NCI-H524 treated with DMSO at 0.1 percent for 48 hours (cell line): ENCODE results near the gene GPR152.
"Not testable (repeated sequence)": the region's sequence is repeated elsewhere in the genome, so short reads cannot be mapped to it uniquely, and the experiment has no call there.

Source experiments
- DNase-seq: peaks from one replicate; lab custom pipeline; 2025; lab: John Stamatoyannopoulos, UW

GPR152 gene

DNA sequence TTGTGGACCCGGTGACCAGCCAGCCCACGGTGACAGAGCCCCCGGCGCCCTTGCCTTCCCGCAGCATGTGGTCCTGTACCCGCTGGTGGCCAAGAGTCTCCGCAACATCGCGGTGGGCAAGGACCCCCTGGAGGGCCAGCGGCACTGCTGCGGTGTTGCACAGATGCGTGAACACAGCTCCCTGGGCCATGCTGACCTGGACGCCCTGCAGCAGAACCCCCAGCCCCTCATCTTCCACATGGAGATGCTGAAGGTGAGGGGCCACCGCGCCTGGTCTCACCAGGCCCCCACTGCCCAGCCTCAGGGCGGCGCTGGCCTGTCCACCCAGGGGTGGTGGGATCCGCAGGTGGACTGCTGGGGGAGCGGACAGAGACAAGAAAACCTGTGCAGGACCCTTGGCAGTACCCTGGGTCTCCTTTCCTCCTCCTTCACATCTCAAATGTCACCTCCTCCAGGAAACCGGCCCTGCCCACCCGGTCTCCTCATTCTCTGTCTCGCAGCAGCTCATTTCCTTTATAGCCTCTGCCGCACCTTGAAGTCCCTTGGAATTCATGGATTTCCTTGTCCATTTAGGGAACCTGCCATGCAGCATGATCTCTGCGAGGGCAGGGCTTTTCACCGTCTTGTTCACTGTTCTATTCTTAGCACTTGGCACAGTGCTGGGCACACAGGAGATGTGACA is 36.8 kb upstream of the GPR152 start:
- DNase-seq, result no peak

DNA sequence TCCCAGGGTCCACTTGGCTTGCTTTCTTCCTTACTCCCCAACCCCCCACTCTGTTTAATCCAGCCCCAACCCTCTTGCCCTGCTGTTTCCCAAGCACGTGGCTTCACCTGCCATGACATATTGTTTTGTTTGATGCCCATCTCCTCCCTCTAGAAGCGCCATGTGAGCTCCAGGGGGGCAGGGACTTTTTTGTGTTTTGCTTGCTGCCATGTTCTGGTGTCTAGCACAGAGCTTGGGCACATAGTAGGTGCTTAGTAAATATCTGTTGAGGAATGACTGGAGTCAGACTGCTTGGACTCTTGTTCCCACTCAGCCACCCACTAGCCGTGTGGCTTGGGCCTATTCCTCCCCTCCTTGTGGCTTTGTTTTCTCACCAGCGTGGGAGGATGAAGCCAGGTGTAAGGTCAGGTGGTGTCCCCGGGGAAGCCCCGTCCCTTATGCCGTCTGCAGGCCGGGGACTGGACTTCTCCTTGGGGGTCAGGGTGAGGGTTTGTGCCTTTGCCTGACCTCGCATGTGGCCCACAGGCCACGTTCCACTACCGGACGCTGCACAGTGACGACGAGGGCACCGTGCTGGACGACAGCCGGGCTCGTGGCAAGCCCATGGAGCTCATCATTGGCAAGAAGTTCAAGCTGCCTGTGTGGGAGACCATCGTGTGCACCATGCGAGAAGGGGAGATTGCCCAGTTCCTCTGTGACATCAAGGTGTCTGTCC is 34.1 kb upstream of the GPR152 start:
- no peak for DNase-seq

DNA sequence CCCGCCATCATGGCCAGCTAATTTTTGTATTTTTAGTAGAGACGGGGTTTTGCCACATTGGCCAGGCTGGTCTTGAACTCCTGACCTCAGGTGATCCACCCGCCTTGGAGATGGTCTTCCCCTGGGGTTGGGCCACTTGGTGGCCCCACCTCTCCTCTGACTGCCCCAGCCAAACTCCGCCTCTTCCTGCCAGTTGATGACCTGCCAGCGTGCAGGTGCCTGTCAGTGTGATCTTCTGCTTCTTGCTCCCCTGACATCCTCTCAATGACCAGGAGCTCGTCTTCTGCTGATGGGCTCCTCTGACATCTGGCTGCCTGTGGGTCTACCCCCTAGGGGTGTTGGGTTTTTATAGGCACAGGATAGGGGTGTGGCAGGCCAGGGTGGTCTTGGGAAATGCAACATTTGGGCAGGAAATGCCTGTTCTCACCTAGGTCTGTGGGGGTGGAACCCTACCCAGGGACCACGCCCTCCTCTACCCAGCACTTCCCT is 33.4 kb upstream of the GPR152 start:
- not testable (repeated sequence) for DNase-seq

DNA sequence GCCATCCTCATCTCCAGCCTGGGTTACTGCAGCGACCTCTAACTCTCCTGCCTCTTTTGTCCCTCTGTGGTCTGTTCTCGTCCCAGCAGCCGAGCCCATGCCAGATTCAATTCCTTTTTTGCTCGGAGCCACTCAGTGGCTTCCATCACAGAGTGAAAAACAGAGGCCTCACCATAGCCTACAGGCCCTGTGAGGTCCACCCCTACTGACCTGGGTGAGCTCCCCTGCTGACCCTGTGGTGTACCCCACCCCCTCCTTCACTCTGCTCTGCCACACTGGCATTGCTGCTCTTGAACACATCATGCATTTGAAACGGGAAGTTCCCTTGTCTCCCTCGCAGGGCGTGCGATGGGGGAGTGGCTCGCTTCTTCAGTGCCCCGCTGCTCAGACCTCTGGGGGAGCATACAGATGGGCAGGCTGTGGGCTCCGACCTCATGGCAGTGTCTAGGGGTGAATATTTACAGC is 32.4 kb upstream of the GPR152 start:
- no peak for DNase-seq

DNA sequence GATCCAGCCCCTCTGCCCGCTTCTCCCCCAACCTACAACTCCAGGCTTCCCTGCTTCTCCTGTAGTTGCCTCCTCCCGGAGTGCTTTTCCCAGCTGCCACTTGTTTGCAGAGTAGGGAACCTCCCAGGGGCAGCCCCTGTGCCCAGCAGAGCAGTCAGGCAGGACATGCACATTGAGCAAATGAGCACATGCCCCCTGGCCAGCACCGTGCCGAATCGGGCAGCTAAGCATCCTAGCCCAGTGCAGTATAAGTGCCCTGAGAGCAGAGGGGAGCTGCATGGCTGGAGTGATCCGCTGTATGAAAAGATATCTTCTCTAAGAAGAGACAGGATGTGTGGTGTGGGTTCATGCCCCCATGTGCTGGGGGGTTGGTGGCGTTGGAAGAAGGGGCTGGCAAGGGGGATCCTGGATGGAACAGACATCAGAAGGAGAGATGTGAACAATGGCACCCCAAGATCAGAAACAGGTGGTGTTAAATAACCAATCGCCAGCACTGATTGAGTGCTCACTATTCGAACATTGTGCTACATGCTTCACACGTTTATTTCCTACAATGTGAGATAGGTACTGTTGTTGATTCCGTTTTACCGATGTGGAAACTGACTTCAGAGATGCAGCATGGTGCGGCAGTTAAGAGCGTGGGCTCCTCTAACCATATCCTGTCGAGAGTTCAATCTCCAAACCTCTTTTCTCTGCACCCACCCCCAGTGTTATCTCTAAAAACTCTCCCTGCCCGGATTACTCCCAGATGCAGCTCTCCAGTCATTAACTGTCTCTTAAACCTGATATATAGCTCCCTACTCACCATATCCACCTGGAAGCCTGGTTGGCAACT is 31.5 kb upstream of the GPR152 start:
- DNase-seq, result no peak

DNA sequence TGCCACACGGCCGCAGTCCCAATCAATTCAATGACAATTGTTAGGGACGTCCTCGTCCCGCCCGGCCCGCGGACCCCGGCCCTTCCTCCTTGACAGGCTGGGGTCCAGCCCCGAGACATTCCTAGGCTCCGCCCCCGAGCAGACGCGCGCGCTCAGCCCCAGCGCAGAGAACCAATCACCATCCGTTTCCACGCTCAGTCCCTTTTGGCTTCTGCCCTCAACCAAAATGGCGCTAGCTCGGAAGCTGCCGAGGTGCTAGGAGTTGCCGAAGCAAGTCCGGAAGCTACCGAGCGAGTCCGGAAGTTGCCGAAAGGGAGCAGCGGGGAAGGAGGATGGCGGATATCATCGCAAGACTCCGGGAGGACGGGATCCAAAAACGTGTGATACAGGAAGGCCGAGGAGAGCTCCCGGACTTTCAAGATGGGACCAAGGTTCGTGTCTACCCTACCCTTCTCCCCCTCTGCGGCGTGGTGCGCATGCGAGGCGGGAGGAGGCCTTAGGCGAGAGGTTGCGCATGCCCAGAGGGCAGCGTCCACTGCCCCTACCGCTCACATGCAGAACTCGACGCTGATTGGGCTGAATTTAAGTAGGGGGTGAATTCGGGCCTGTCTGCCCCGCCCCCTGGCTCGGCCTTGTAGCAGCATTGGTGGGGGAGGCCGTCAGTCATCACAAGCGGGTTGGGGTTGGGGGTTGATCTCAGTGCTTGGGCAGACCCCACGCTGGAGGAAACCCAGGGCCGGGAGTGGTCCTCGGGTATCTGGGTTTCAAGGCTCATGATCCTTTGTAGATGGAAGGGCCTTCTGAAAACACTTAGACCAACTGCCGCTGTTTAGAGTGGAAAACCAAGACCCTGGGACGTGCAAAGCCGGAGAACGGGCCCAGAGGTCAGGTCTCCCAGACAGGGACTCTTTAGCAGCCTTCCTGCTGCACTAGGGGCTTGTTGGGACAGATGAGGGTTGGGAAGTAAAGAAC is 30.6 kb upstream of the GPR152 start, which contains the start of gene AIP:
Gene AIP, plus strand, starts transcription at position 200 of the 972 bp plus-strand sequence. Its CDS starts 133 bp downstream, at position 333.
- peak; percentile 72 for DNase-seq

DNA sequence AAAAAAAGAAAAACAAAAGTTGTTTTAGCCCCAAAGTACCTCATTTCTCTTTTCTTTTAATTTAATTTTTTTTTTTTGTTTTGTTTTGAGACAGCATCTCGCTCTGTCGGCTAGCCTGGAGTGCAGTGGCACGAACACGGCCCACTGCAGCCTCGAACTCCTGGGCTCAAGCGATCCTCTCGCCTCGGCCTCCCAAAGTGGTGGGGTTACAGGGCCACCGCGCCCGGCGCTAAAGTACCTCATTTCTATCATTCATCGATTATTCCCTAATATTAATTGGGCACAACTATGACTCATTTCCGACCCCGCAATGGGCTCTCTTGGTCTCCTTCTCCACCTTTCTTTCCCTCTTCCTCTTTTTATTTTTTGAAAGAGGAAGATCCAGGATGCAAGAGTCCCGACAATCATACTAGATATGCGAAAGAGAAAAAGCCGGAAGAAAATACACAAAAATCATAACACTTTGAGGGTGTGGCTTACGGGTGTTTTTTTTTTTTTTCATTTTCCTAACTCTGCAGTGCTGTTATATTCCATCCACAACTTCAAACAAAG is 29.8 kb upstream of the GPR152 start:
- DNase-seq, result no peak

DNA sequence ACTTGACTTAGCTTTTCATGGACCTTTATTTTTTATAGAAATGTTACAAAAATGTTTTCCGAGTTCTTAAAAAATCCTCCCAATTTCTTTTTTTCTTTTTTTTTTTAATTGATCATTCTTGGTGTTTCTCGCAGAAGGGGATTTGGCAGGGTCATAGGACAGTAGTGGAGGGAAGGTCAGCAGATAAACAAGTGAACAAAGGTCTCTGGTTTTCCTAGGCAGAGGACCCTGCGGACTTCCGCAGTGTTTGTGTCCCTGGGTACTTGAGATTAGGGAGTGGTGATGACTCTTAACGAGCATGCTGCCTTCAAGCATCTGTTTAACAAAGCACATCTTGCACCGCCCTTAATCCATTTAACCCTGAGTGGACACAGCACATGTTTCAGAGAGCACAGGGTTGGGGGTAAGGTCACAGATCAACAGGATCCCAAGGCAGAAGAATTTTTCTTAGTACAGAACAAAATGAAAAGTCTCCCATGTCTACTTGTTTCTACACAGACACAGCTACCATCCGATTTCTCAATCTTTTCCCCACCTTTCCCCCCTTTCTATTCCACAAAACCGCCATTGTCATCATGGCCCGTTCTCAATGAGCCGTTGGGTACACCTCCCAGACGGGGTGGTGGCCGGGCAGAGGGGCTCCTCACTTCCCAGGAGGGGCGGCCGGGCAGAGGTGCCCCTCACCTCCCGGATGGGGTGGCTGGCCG is 25.0 kb upstream of the GPR152 start:
- not testable (repeated sequence) for DNase-seq

DNA sequence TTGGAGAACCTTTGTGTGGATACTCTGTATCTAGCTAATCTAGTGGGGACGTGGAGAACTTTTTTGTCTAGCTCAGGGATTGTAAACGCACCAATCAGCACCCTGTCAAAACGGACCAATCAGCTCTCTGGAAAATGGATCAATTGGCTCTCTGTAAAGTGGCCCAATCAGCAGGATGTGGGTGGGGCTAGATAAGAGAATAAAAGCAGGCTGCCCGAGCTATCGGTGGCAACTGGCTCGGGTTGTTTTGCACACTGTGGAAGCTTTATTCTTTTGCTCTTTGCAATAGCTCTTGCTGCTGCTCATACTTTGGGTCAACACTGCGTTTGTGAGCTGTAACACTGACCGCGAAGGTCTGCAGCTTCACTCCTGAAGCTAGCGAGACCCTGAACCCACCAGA is 24.2 kb upstream of the GPR152 start:
- DNase-seq, result not testable (repeated sequence)

DNA sequence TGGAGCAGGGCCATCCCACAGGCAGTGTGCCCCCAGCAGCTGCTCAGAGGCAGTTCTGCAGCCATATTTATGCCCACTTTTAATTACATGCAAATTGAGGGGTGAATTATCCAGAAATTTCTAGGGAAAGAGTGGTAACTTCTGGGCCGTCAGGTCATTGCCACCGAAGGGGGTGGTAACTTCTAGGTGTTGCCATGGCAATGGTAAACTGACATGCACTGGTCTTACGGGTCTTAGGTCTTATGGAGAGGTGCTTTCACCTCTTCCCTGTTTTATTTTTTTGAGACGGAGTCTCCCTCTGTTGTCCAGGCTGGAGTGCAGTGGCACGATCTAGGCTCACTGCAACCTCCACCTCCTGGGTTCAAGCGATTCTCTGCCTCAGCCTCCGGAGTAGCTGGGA is 20.4 kb upstream of the GPR152 start:
- DNase-seq, result no peak

DNA sequence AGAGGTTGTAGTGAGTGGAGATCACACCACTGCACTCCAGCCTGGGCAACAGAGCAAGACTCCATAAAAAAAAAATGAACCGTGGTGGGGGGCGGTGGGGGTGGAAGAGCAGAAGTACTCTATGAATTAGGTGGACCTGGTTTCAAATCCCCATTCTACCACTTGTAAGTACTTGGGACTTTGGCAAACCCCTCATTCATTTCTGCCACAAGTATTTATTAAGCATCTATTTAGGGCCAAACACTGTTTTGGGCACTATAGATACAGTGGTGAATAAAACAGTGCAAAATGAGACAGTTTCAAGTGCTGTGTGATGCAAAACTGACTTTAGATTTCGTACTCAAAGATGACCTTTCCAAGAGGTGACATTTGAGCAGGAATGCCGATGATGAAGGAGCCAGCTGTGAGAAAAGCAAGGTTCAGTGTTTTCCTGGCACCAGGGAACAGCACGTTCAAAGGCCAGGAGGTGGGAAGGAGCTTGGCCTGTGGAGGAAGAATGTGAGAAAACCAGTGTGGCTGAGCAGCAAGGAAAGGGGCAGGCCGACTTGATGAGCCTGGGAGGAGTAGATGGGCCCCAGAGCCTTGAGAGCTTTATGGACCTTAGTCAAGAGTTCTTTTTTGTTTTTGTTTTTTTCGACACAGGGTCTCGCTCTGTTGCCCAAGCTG is 17.9 kb upstream of the GPR152 start:
- no peak for DNase-seq

DNA sequence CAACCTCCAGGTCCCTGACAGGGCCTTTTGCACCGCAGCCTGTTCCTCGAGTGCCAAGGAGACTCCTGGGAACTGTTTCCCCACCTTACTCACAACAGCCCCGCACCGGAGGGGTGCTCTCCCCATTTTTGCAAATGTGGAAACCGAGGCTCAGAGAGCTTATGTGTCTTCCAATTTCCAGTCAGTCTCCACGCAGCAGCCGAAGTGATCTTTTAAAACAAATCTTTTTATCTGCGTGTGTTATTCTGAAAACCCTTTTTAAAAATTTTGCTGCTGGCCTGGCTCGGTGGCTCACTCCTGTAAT is 16.9 kb upstream of the GPR152 start:
- no peak for DNase-seq

DNA sequence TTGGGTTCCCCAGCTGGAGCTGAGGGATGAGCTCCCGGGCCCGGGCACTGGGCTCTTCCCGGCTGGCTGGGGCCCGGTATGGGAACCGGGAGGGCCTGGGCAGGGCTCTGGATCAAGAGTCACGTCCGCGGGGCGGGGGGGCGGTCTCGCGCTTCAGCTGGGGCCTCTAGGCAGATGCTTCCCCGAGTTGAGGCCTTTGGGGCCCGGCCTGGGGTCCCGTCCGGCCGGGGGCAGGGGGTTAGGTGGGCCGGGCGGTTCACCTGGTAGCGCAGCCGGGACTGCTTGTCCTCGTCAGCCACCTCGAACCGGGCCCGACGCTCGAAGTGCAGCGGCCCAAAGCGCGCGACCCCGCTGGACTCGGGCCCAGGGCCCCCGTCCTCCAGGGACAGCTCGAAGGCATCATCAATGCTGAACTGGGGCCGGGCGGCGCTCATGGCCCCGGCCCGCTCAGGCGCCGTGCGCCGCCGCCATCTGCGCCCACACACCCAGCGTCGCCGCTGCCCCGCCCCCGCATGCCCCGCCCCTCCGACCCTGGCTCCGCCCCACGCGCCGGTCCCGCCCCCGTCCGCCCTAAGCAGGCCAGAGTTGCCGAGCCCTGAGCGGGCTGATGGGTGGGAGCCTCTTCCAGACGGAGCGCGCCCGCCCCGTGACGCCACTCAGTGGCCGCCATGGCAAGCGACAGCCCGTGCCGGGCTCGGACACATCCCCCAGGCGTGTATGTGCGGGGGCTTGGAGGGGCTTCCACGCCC is 16.4 kb upstream of the GPR152 start, which contains the start of gene TMEM134:
Gene TMEM134, minus strand, starts transcription at position 493 of the 749 bp plus-strand sequence. Its CDS starts 59 bp downstream, at position 434.
- no peak for DNase-seq

DNA sequence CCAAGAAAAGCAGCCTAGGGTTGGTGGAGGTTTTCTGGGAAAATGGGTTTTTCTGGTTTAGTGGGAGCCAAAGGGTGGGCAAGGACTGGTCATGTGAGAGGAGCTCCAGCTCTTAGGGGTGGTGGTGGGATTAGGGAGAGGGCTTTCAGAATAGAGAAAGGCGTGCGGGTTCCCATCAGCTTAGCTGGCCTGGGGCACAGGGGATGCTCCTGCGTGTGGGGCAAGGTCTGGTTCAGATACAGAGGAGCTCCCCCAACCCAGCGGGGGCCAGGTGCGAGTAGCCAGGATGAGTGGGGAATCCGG is 15.9 kb upstream of the GPR152 start:
- no peak for DNase-seq

DNA sequence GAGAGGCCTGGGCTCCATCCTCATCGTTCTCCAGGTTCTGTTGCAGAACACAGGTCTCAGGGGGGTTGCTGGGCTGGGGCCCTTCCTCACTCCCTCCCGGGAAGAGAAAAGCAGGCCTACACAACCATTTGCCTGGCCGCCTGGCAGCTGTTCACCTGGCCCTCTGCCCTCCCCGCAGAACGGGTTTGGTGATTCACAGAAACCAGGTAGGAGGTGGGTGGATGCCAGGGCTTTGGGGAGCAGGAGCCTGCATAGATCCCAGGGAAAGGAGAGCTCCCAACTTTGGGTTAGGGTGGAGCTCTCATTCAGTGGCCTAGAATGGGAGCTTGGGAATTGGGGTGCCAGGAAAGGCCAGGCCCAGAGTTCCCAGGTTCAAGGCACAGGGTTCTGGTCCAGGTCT is 15.5 kb upstream of the GPR152 start:
- no peak for DNase-seq

DNA sequence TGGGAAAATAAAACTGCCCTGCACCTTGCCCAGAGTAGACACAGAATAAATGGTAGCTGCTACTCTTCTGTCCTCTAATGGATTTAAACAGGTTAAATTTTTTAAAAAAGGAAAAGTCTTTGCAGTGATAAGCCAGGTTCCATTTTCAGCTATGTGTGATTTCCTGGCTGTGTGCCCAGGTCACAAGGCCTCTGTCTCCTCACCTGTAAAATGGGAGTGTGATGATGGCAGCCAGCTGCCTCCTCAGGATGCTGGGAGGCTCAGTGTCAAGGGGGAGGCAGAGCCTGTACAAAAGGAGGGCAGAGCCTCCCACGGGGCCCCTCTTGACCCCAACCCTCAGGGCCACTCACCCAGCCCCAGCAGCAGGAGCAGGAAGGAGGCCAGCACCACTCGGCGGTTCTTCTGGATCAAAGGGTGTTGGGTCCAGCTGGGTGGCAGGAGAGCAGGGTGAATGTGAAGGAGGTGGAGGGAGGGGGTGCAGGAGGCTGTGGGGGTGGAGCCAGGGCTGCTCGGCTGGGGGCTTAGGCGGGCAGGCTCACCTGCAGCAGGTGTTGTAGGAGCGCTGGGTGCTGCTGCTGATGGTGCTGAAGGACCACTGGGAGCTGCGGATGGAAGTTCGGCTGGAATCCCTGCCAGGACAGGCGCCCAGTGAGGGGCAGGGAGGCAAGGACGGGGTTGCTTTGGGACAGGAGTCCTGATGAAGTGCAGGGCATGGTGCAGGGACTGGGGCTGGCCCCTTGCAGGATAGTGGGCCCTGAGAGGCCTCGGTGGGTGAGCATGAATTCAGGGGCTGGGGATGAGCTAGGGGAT is 14.6 kb upstream of the GPR152 start:
- no peak for DNase-seq

DNA sequence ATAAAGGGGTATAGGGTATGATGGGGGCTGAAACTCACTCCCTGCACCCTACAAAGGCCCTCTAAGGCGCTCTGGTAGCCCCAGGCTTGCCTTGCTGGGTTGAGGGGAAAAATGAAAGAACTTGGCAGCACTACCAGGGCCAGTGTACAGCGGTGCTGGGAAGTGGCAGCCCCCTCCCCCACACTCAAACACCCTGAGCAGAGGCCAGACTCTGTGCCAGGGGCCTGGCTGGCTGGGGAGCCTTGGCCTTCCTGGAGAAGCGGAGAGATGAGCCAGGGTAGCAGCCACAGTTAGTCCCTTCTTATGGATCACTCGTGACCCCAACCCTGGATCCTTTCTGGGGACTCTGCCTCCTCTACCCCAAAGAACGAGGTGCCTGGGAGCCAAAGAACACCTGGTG is 13.8 kb upstream of the GPR152 start:
- no peak for DNase-seq

DNA sequence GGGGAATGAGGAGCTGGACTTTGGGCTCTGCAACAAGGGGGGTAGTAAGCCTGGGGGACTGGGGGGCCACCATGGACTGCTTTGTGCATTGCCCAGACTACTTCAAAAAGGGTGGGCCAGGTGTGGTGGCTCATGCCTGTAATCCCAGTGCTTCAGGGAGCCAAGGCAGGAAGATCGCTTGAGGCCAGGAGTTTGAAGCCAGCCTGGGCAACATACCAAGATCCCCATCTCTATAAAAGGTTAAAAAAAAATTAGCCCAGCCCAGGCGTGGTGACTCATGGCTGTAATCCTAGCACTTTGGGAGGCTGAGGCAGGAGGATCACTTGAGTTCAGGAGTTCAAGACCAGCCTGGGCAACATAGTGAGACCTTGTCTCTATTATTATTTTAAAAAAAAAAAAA is 13.0 kb upstream of the GPR152 start:
- DNase-seq, result not testable (repeated sequence)

DNA sequence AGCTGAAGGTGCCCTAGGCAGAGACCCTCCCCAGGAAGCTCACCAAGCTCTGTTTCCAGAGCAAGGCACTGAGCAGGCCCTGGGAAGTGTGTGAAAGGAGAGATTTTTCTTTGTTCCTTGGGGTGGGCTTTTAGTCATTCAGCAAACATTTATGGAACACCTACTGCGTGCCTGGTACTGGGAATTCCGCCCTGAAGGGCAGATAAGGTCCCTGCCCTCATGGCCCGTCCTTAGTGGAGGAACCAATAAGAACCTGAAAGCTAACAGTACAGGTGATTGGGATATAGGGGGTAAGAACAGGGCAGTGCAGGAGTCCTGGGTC is 12.6 kb upstream of the GPR152 start:
- DNase-seq, result no peak
